Jurkat, Clone E6-1 (cell line): ENCODE results near the gene ARHGAP30.
"Not testable (repeated sequence)": the region's sequence is repeated elsewhere in the genome, so short reads cannot be mapped to it uniquely, and the experiment has no call there.

Experiments
- DNase-seq: peaks from one replicate; pipeline ENCODE4 v3.0.0-alpha.2; 2011; ENCODE audit warnings: low read depth, low spot score
- H3K4me3 ChIP-seq: 2 replicates; pipeline ENCODE4 v1.5.1; 2011; ENCODE audit warnings: mild to moderate bottlenecking, low read length, control low read depth, moderate library complexity

The ARHGAP30 gene

GRCh38 chr1:161021165-161021969 is 48.3 kb downstream of the ARHGAP30 start:
- DNase-seq: peak; percentile 45
- H3K4me3 ChIP-seq: peak overlapping the region; percentile 54

- H3K4me3 ChIP-seq: peak within 1 kb of the TSS; percentile 54
- DNase-seq: no peak
Observed at GRCh38 chr1:161020509-161021164, 49.1 kb downstream of the ARHGAP30 start, which contains the start of gene F11R. Gene F11R, minus strand, starts transcription at chr1:161021152. Its CDS starts 79 bp downstream, at chr1:161021073.

GRCh38 chr1:161019751-161020495 is 49.8 kb downstream of the ARHGAP30 start:
- no peak overlapping the region for H3K4me3 ChIP-seq

GRCh38 chr1:161019111-161019660 is 50.5 kb downstream of the ARHGAP30 start:
- not testable (repeated sequence) for H3K4me3 ChIP-seq, DNase-seq

More at GRCh38 chr1:161019751-161020495, 49.8 kb downstream of the ARHGAP30 start:
- no peak for DNase-seq

GRCh38 chr1:161018631-161018930 is 51.1 kb downstream of the ARHGAP30 start:
- H3K4me3 ChIP-seq: no peak overlapping the region
- no peak for DNase-seq

GRCh38 chr1:161017756-161018630 is 51.7 kb downstream of the ARHGAP30 start:
- no peak for DNase-seq
- no peak overlapping the region for H3K4me3 ChIP-seq

- DNase-seq, H3K4me3 ChIP-seq: not testable (repeated sequence)
Observed at GRCh38 chr1:161017181-161017580, 52.5 kb downstream of the ARHGAP30 start.

- H3K4me3 ChIP-seq: not testable (repeated sequence)
Observed at GRCh38 chr1:161016683-161017082, 53.0 kb downstream of the ARHGAP30 start.

GRCh38 chr1:161013488-161014230 is 56.0 kb downstream of the ARHGAP30 start:
- H3K4me3 ChIP-seq: peak overlapping the region; percentile 37
- peak; percentile 73 for DNase-seq

More at GRCh38 chr1:161016683-161017082, 53.0 kb downstream of the ARHGAP30 start:
- not testable (repeated sequence) for DNase-seq

GRCh38 chr1:161013131-161013487 is 56.6 kb downstream of the ARHGAP30 start:
- H3K4me3 ChIP-seq: peak overlapping the region; percentile 37

GRCh38 chr1:161012420-161012819 is 57.3 kb downstream of the ARHGAP30 start:
- no peak overlapping the region for H3K4me3 ChIP-seq
- DNase-seq: no peak

More at GRCh38 chr1:161013131-161013487, 56.6 kb downstream of the ARHGAP30 start:
- no peak for DNase-seq

- DNase-seq: no peak
Observed at GRCh38 chr1:161009602-161010211, 60.0 kb downstream of the ARHGAP30 start.

GRCh38 chr1:161008869-161009510 is 60.7 kb downstream of the ARHGAP30 start:
- DNase-seq: no peak
- no peak overlapping the region for H3K4me3 ChIP-seq

More at GRCh38 chr1:161009602-161010211, 60.0 kb downstream of the ARHGAP30 start:
- no peak overlapping the region for H3K4me3 ChIP-seq

GRCh38 chr1:161007369-161007768 is 62.3 kb downstream of the ARHGAP30 start:
- no peak for DNase-seq
- H3K4me3 ChIP-seq: no peak overlapping the region

- no peak overlapping the region for H3K4me3 ChIP-seq
- no peak for DNase-seq
Observed at GRCh38 chr1:161006563-161006962, 63.1 kb downstream of the ARHGAP30 start.

- no peak overlapping the region for H3K4me3 ChIP-seq
- DNase-seq: no peak
Observed at GRCh38 chr1:161001525-161001924, 68.2 kb downstream of the ARHGAP30 start.
